Heart right ventricle (tissue), 16 donors: Measurements from ENCODE around the gene WNT7A. TPM values are rescaled to one million over a fixed set of nuclear protein-coding genes. Genes with fewer than 3 reads are reported as not detected.

Experiments used
- ATAC-seq, 8 donors: fragments of 200-7000 bp; cut with Tn5 transposase; one replicate each; pipeline ENCODE4 v1.9.1; 2020; ENCODE audit warnings: mild to moderate bottlenecking in 8 of 8, moderate library complexity in 8 of 8, moderate number of reproducible peaks in 1 of 8
- DNase-seq, 2 donors: peaks; one replicate each; pipeline ENCODE4 v3.0.0-alpha.2; 2020
- H3K27ac ChIP-seq, 10 donors: fragments of 200-600 bp; sonication (generic) in 2 of 10; one replicate each; pipeline versions ENCODE4 v1.5.0 to v1.8.0; 2020 to 2022; ENCODE audit warnings: mild to moderate bottlenecking in 3 of 10
- H3K27me3 ChIP-seq, 7 donors: fragments of 200-600 bp; one replicate each; pipeline ENCODE4 v1.8.0; 2021 to 2022; ENCODE audit warnings: mild to moderate bottlenecking in 2 of 7
- H3K36me3 ChIP-seq, 9 donors: fragments of 200-600 bp; sonication (generic) in 1 of 9; one replicate each; pipeline versions ENCODE4 v1.5.0 to v1.8.0; 2020 to 2022; ENCODE audit warnings: mild to moderate bottlenecking in 2 of 9
- H3K4me1 ChIP-seq, 9 donors: fragments of 200-600 bp; sonication (generic) in 1 of 9; one replicate each; pipeline versions ENCODE4 v1.5.0 to v1.8.0; 2020 to 2022; ENCODE audit warnings: mild to moderate bottlenecking in 4 of 9
- H3K4me3 ChIP-seq, 10 donors: fragments of 200-600 bp; sonication (generic) in 2 of 10; one replicate each; pipeline versions ENCODE4 v1.5.0 to v1.8.0; 2020 to 2022; ENCODE audit warnings: mild to moderate bottlenecking in 7 of 10, moderate library complexity in 2 of 10
- H3K9me3 ChIP-seq, 11 donors: fragments of 200-600 bp in 10 of 11; sonication (generic) in 2 of 11; one replicate each; pipeline versions ENCODE4 v1.5.0 to v1.8.0; 2013 to 2022; ENCODE audit warnings: mild to moderate bottlenecking in 2 of 11, control low read depth in 1 of 11, moderate library complexity in 1 of 11
- CTCF ChIP-seq, 9 donors: fragments of 200-600 bp; sonication (generic) in 2 of 9; IDR thresholded peaks; one replicate each; pipeline versions ENCODE4 v1.5.0 to v1.8.0; 2021 to 2022; ENCODE audit warnings: antibody characterized with exemption in 9 of 9, mild to moderate bottlenecking in 5 of 9, moderate library complexity in 1 of 9
- WGBS, 2 donors: extraction: QIAGEN DNeasy Blood & Tissue Kit; methylation state at CpG; one replicate each; pipeline ENCODE4 v1.1.7; 2013; ENCODE audit warnings: inconsistent platforms in 1 of 2; 5-methylcytosine and 5-hydroxymethylcytosine counted together
- intact Hi-C, 10 donors: fragments of 100-400 bp; cut with DNase I; formaldehyde crosslinking; loops; one replicate each; pipeline versions ENCODE4 v1.11.1 to v1.14.2; 2022
- polyA plus RNA-seq, 2 donors: library from polyadenylated mRNA; stranded (reverse); fragments of 200-250 nt; gene quantifications; one replicate each; pipeline ENCODE4 v1.2.3, GENCODE V29; 2013
- total RNA-seq, 10 donors: library from RNA; stranded (reverse); fragmentation: NEBNext Ultra II Directional in 3 of 10; extraction: Animal tissue kit (Norgen Biotek cat#: 25700) in 3 of 10; gene quantifications; one replicate each; pipeline versions ENCODE4 v1.2.1 to v1.2.4, GENCODE V29; 2021 to 2023
- donor health status: Arrhythmogenic right ventricular cardiomyopathy.
- donor health status: ischemic (EF 13 %, LVEDD 7.1; RV severe dilation, severe dysfunction).
- donor health status: healthy with polysubstance abuse.
- donor health status: DM: no; HTN: yes; CAD: no.
- donor health status: DM: no; HTN: no; CAD: no.
- donor health status: ischemic (EF 25% LVEDD 6.9; RV normal size, moderate dysfunction).
- donor health status: ischemic (EF 25% LVEDD 5.7; RV mildly dilated, moderate dysfunction).
- donor health status: healthy.
- donor health status: DM: yes; HTN: yes; CAD: no.
- donor health status: Ischemic cardiomyopathy.
- donor health status: ischemic (EF 35%, LVEDD 5.7; RV mildly dilated, moderate dysfunction).
- donor health status: nonischemic (EF 11% LVEDD 7.7; RV severe dilation, severe dysfunction).
- donor health status: DM: yes; HTN: yes; CAD: no.
- donor health status: PGD.
- donor health status: ischemic (EF 29% LVEDD 5.4; RV normal size, mild dysfunction).
- donor health status: nonischemic (EF 23%, LVEDD 6.1; RV moderate dilation, normal function).

The WNT7A gene
- total and polyA plus RNA-seq, 12 donors = not detected

- 58 to 68% methylated on average over 6 of the region's 6 CpGs for WGBS, 2 donors
- Histone ChIP-seq H3K27me3 (peaks cover 0 to 40% (median 25%) of the 10 kb centered on the region in 7 donors), H3K9me3 (no peaks in the 10 kb centered on the region), H3K4me1 (peaks cover 0 to 15% (median 0%) of the 10 kb centered on the region in 9 donors), H3K4me3 (no peak overlapping the region), H3K27ac (no peak overlapping the region), H3K36me3 (no peaks in the 10 kb centered on the region)
- DNase-seq (no peak), ATAC-seq (no peak)
- intact Hi-C loops = loop anchor here in 2 of 10 donors (5.0 to 10.0 kb wide), 2 partner anchors 230 to 233 kb away; no protein-coding TSS in a partner anchor
- TF ChIP-seq CTCF (IDR thresholded peaks at IDR 0.05) = no peak
Measured at GRCh38 chr3:13887495-13888300, 7.8 kb upstream of the WNT7A start.

- Histone ChIP-seq H3K27ac (no peak overlapping the region), H3K36me3 (no peaks in the 10 kb centered on the region), H3K4me3 (no peak overlapping the region), H3K9me3 (peaks cover 0 to 7% (median 0%) of the 10 kb centered on the region in 11 donors), H3K4me1 (peaks cover 0 to 15% (median 0%) of the 10 kb centered on the region in 9 donors), H3K27me3 (peaks cover 0 to 50% (median 36%) of the 10 kb centered on the region in 7 donors)
- 72 to 78% methylated on average over 4 of the region's 4 CpGs for WGBS, 2 donors
- no peak for TF ChIP-seq CTCF (IDR thresholded peaks at IDR 0.05)
- no peak for ATAC-seq
- intact Hi-C loops = loop anchor here in 2 of 10 donors (5.0 to 10.0 kb wide), 2 partner anchors 229 to 232 kb away; no protein-coding TSS in a partner anchor
- DNase-seq = no peak
Measured at GRCh38 chr3:13886593-13887129, 6.8 kb upstream of the WNT7A start.

- intact Hi-C loops = loop anchor here in 3 of 10 donors (2.0 to 10.0 kb wide), 3 partner anchors 228 to 231 kb away; no protein-coding TSS in a partner anchor
- no peak for ATAC-seq
- Histone ChIP-seq H3K27ac (no peak overlapping the region), H3K4me1 (peaks cover 0 to 8% (median 2%) of the 10 kb centered on the region in 9 donors), H3K27me3 (peaks cover 4 to 60% (median 46%) of the 10 kb centered on the region in 7 donors), H3K9me3 (peaks cover 0 to 7% (median 0%) of the 10 kb centered on the region in 11 donors), H3K4me3 (no peak overlapping the region), H3K36me3 (no peaks in the 10 kb centered on the region)
- DNase-seq = no peak
- 34 to 42% methylated on average over 8 of the region's 8 CpGs for WGBS, 2 donors
- no peak for TF ChIP-seq CTCF (IDR thresholded peaks at IDR 0.05)
Measured at GRCh38 chr3:13885704-13886010, 5.8 kb upstream of the WNT7A start.

GRCh38 chr3:13884851-13885703 lies 5.2 kb upstream of the WNT7A start:
- intact Hi-C loops = loop anchor here in 8 of 10 donors (2.0 to 10.0 kb wide), 3 partner anchors 228 to 230 kb away; no protein-coding TSS in a partner anchor
- peak in 8 of 9 donors; percentile 6 to 60 (median 44) for TF ChIP-seq CTCF (IDR thresholded peaks at IDR 0.05)

More at GRCh38 chr3:13884851-13885703, 5.2 kb upstream of the WNT7A start:
- H3K4me3 ChIP-seq = no peak overlapping the region
- peaks cover 9 to 66% (median 52%) of the 10 kb centered on the region in 7 donors for H3K27me3 ChIP-seq
- no peak overlapping the region for H3K27ac ChIP-seq
- no peaks in the 10 kb centered on the region for H3K36me3 ChIP-seq
- no peak for DNase-seq
- no peak for ATAC-seq
- peaks cover 0 to 9% (median 7%) of the 10 kb centered on the region in 9 donors for H3K4me1 ChIP-seq
- H3K9me3 ChIP-seq = peaks cover 0 to 7% (median 0%) of the 10 kb centered on the region in 11 donors
- 19 to 20% methylated on average over 7 of the region's 7 CpGs for WGBS, 2 donors
